H1 (cell line): ENCODE data around the gene CMYA5. TPM values are rescaled to one million over a fixed set of nuclear protein-coding genes. Genes with fewer than 3 reads are reported as not detected.

Experiments
- CTCF ChIA-PET: fragments of 300-600 bp; sonication (Branson Sonifier 250); formaldehyde crosslinking; loops from one replicate; lab custom pipeline; 2021; ENCODE audit not compliant: partially characterized antibody; lab: Charles Lee
- POLR2A ChIA-PET: fragments of 300-600 bp; sonication (Branson Sonifier 250); formaldehyde crosslinking; loops from one replicate; lab custom pipeline; 2021; ENCODE audit warnings: inconsistent platforms; ENCODE audit not compliant: partially characterized antibody; lab: Charles Lee
- DNase-seq, 2 experiments: peaks; one replicate each; pipeline versions ENCODE4 v3.0.0 to v3.0.0-alpha.2; 2010 to 2022; ENCODE audit warnings: low spot score in 2 of 2, low read depth in 1 of 2, mixed read lengths in 1 of 2
- FAIRE-seq: peaks from 2 replicates; lab custom pipeline; 2011; peaks lifted over from hg19 to GRCh38; lab: Jason Lieb, UNC
- H2AFZ ChIP-seq: 2 replicates; pipeline ENCODE4 v1.8.1; 2012; ENCODE audit warnings: low read length, inconsistent platforms
- H2AK5ac ChIP-seq: 2 replicates; pipeline ENCODE4 v1.6.1; 2013; ENCODE audit warnings: low read depth, low read length
- H2BK120ac ChIP-seq: replicated peaks from 2 replicates; pipeline ENCODE3; 2013; ENCODE audit warnings: low read depth, low read length, inconsistent platforms
- H2BK12ac ChIP-seq: 2 replicates; pipeline ENCODE4 v1.6.1; 2013; ENCODE audit warnings: low read depth, low read length
- H2BK15ac ChIP-seq: 2 replicates; pipeline ENCODE4 v1.6.1; 2013; ENCODE audit warnings: low read length
- H2BK20ac ChIP-seq: 2 replicates; pipeline ENCODE4 v1.6.1; 2013; ENCODE audit warnings: low read length
- H2BK5ac ChIP-seq: 2 replicates; pipeline ENCODE4 v1.6.1; 2013; ENCODE audit warnings: low read depth, low read length
- H3K14ac ChIP-seq: 2 replicates; pipeline ENCODE4 v1.6.1; 2013; ENCODE audit warnings: inconsistent platforms; ENCODE audit not compliant: insufficient read length
- H3K18ac ChIP-seq: 2 replicates; pipeline ENCODE4 v1.6.1; 2013; ENCODE audit warnings: low read length; ENCODE audit errors: extremely low read depth
- H3K23ac ChIP-seq: 2 replicates; pipeline ENCODE4 v1.6.1; 2013; ENCODE audit warnings: inconsistent platforms; ENCODE audit not compliant: insufficient read length
- H3K23me2 ChIP-seq: 2 replicates; pipeline ENCODE4 v1.6.1; 2013; ENCODE audit warnings: low read depth, low read length
- H3K27ac ChIP-seq: 2 replicates; pipeline ENCODE4 v1.6.1; 2011; ENCODE audit warnings: low read depth, low read length, inconsistent platforms
- H3K27me3 ChIP-seq, 4 experiments: replicated peaks in 1 of 4; 1 replicate in 1 of 4; 2 replicates in 3 of 4; pipeline versions ENCODE4 v1.6.1 to v1.8.1; 2011 to 2013; ENCODE audit warnings: low read length in 3 of 4, mild to moderate bottlenecking in 3 of 4, inconsistent platforms in 2 of 4, mixed read lengths in 2 of 4, moderate library complexity in 1 of 4; ENCODE audit not compliant: control insufficient read depth in 3 of 4, insufficient read depth in 3 of 4; ENCODE audit errors: extremely low read depth in 1 of 4
- H3K36me3 ChIP-seq, 4 experiments: 2 replicates each; pipeline versions ENCODE4 v1.6.1 to v1.8.1; 2011 to 2013; ENCODE audit warnings: mild to moderate bottlenecking in 4 of 4, low read length in 3 of 4, moderate library complexity in 2 of 4, control low read depth in 1 of 4, inconsistent platforms in 1 of 4; ENCODE audit not compliant: insufficient read depth in 4 of 4, control insufficient read depth in 2 of 4
- H3K4ac ChIP-seq: replicated peaks from 2 replicates; pipeline ENCODE3; 2013; ENCODE audit warnings: low read length, low read depth, mixed read lengths, inconsistent platforms; ENCODE audit not compliant: insufficient read length
- H3K4me1 ChIP-seq, 4 experiments: replicated peaks in 1 of 4; 1 replicate in 1 of 4; 2 replicates in 3 of 4; pipeline versions ENCODE4 v1.6.1 to v1.8.1; 2011 to 2013; ENCODE audit warnings: low read length in 3 of 4, inconsistent platforms in 2 of 4, mixed read lengths in 1 of 4; ENCODE audit not compliant: insufficient read depth in 4 of 4, control insufficient read depth in 3 of 4
- H3K4me2 ChIP-seq, 2 experiments: 2 replicates each; pipeline versions ENCODE4 v1.6.1 to v1.8.1; 2011 to 2013; ENCODE audit warnings: low read depth in 2 of 2, low read length in 2 of 2, control low read depth in 1 of 2, inconsistent platforms in 1 of 2, mild to moderate bottlenecking in 1 of 2; ENCODE audit not compliant: insufficient read depth in 1 of 2
- H3K4me3 ChIP-seq, 4 experiments: fragments of 200-600, 300-600 bp in 1 of 4; sonication (generic), shearing (Covaris generic), sonication (Bioruptor Twin) in 1 of 4; 2 replicates each; pipeline versions ENCODE4 v1.5.1 to v1.8.1; 2011 to 2016; ENCODE audit warnings: low read length in 4 of 4, low read depth in 3 of 4, control low read depth in 2 of 4, inconsistent platforms in 2 of 4, mild to moderate bottlenecking in 2 of 4, mixed read lengths in 1 of 4, moderate library complexity in 1 of 4; ENCODE audit not compliant: insufficient read depth in 2 of 4; ENCODE audit errors: extremely low read depth in 1 of 4
- H3K56ac ChIP-seq: replicated peaks from 2 replicates; pipeline ENCODE3; 2013; ENCODE audit warnings: low read depth, mild to moderate bottlenecking, mixed read lengths, low read length, inconsistent platforms; ENCODE audit not compliant: insufficient read length
- H3K79me1 ChIP-seq: 2 replicates; pipeline ENCODE4 v1.6.1; 2013; ENCODE audit warnings: low read depth, low read length, control low read depth
- H3K79me2 ChIP-seq, 2 experiments: 2 replicates each; pipeline versions ENCODE4 v1.6.1 to v1.8.1; 2012 to 2013; ENCODE audit warnings: low read length in 2 of 2, mild to moderate bottlenecking in 2 of 2, inconsistent platforms in 1 of 2; ENCODE audit not compliant: insufficient read depth in 2 of 2, control insufficient read depth in 1 of 2
- H3K9ac ChIP-seq, 4 experiments: replicated peaks in 1 of 4; 1 replicate in 1 of 4; 2 replicates in 3 of 4; pipeline versions ENCODE4 v1.6.1 to v1.8.1; 2011 to 2013; ENCODE audit warnings: low read depth in 3 of 4, low read length in 3 of 4, control low read depth in 2 of 4, mild to moderate bottlenecking in 2 of 4, moderate library complexity in 2 of 4, inconsistent platforms in 1 of 4; ENCODE audit errors: extremely low read depth in 1 of 4
- H3K9me3 ChIP-seq, 2 experiments: 2 replicates each; pipeline versions ENCODE4 v1.6.1 to v1.8.1; 2012 to 2013; ENCODE audit warnings: mild to moderate bottlenecking in 2 of 2, moderate library complexity in 2 of 2, control low read depth in 1 of 2, inconsistent platforms in 1 of 2, low read depth in 1 of 2, low read length in 1 of 2, mixed read lengths in 1 of 2; ENCODE audit not compliant: insufficient read depth in 2 of 2
- H4K20me1 ChIP-seq, 2 experiments: replicated peaks in 1 of 2; 2 replicates each; pipeline versions ENCODE3 to v1.8.1; 2011 to 2013; ENCODE audit warnings: inconsistent platforms in 2 of 2, low read length in 2 of 2, mild to moderate bottlenecking in 1 of 2; ENCODE audit not compliant: insufficient read depth in 2 of 2, control insufficient read depth in 1 of 2
- H4K5ac ChIP-seq: 2 replicates; pipeline ENCODE4 v1.6.1; 2013; ENCODE audit warnings: low read length, low read depth, mixed read lengths, inconsistent platforms; ENCODE audit not compliant: insufficient read length
- H4K8ac ChIP-seq: 2 replicates; pipeline ENCODE4 v1.8.0; 2013; ENCODE audit warnings: mild to moderate bottlenecking, moderate library complexity, low read length, inconsistent platforms; ENCODE audit not compliant: insufficient read depth; ENCODE audit errors: extremely low read depth
- H4K91ac ChIP-seq: replicated peaks from 2 replicates; pipeline ENCODE3; 2013; ENCODE audit warnings: low read length, mixed read lengths, inconsistent platforms; ENCODE audit not compliant: insufficient read length
- ASH2L ChIP-seq: fragments of 200-600, 300-600 bp; sonication (generic); IDR thresholded peaks from one replicate; pipeline ENCODE4 v1.7.1; 2017; ENCODE audit warnings: low read length
- ATF3 ChIP-seq: IDR thresholded peaks from 2 replicates; pipeline ENCODE4 v1.6.1; 2011; ENCODE audit warnings: low read depth, mild to moderate bottlenecking, low read length; ENCODE audit not compliant: insufficient read depth
- BCL11A ChIP-seq, 2 experiments: IDR thresholded peaks; one replicate each; pipeline ENCODE4 v1.6.1; 2011; ENCODE audit warnings: low read depth in 2 of 2, low read length in 2 of 2, mild to moderate bottlenecking in 2 of 2
- BRCA1 ChIP-seq: IDR thresholded peaks from 2 replicates; pipeline ENCODE4 v1.6.1; 2012; ENCODE audit warnings: low read depth, low read length, improper control_type of control experiment
- CBX5 ChIP-seq: fragments of 300-800, 300-1000 bp; sonication (generic); IDR thresholded peaks from 2 replicates; pipeline ENCODE4 v1.7.1; 2016; ENCODE audit warnings: antibody characterized with exemption, low read length, low read depth
- EZH2 ChIP-seq: fragments of 200-600 bp; sonication (generic); IDR thresholded peaks from 2 replicates; pipeline ENCODE4 v1.7.1; 2012; ENCODE audit warnings: low read depth, mild to moderate bottlenecking, moderate library complexity, low read length, inconsistent platforms; ENCODE audit not compliant: severe bottlenecking
- KDM1A ChIP-seq: fragments of 200-600, 300-600 bp; sonication (generic); IDR thresholded peaks from 2 replicates; pipeline ENCODE4 v1.7.1; 2016; ENCODE audit warnings: mild to moderate bottlenecking, low read length, borderline replicate concordance
- KDM4A ChIP-seq: IDR thresholded peaks from one replicate; pipeline ENCODE4 v1.7.1; 2012; ENCODE audit warnings: low read depth, mild to moderate bottlenecking, moderate library complexity, low read length, inconsistent platforms; ENCODE audit not compliant: severe bottlenecking
- NANOG ChIP-seq: IDR thresholded peaks from 2 replicates; pipeline ENCODE4 v1.6.1; 2011; ENCODE audit warnings: low read length, low read depth, mild to moderate bottlenecking, inconsistent platforms; ENCODE audit not compliant: insufficient read depth, poor library complexity, severe bottlenecking
- NRF1 ChIP-seq: IDR thresholded peaks from 2 replicates; pipeline ENCODE4 v1.6.1; 2011; ENCODE audit warnings: mild to moderate bottlenecking, low read depth, low read length, improper control_type of control experiment
- RXRA ChIP-seq: IDR thresholded peaks from 2 replicates; pipeline ENCODE4 v1.6.1; 2011; ENCODE audit warnings: low read depth, mild to moderate bottlenecking, low read length, moderate library complexity; ENCODE audit not compliant: insufficient read depth
- SIN3A ChIP-seq, 2 experiments: IDR thresholded peaks in 1 of 2; conservative IDR thresholded peaks in 1 of 2; 2 replicates each; pipeline ENCODE4 v1.6.1; 2011 to 2012; ENCODE audit warnings: low read length in 2 of 2, improper control_type of control experiment in 1 of 2, low read depth in 1 of 2, mild to moderate bottlenecking in 1 of 2
- SUZ12 ChIP-seq: fragments of 200-600 bp; sonication (generic); IDR thresholded peaks from 2 replicates; pipeline ENCODE4 v1.6.1; 2012; ENCODE audit warnings: mild to moderate bottlenecking, inconsistent platforms, low read length, moderate library complexity, mixed read lengths
- TBP ChIP-seq: IDR thresholded peaks from 2 replicates; pipeline ENCODE4 v1.6.1; 2011; ENCODE audit warnings: low read depth, low read length, improper control_type of control experiment
- TCF12 ChIP-seq: IDR thresholded peaks from 2 replicates; pipeline ENCODE4 v1.6.1; 2011; ENCODE audit warnings: low read depth, mild to moderate bottlenecking, low read length
- polyA plus RNA-seq, 7 experiments: library from polyadenylated mRNA; depleted of rRNA in 3 of 7; stranded (reverse) in 5 of 7; unstranded in 2 of 7; fragments of >200 nt in 5 of 7; fragments of 200-250 nt in 2 of 7; gene quantifications; 1 replicate in 5 of 7; 2 replicates in 1 of 7; 4 replicates in 1 of 7; pipeline versions ENCODE4 v1.2.1 to v1.2.3, GENCODE V29; 2011 to 2013; ENCODE audit warnings: missing spikeins in 2 of 7, mixed read lengths in 2 of 7
- total RNA-seq: library from RNA; stranded (reverse); fragmentation: NEBNext Ultra II Directional; extraction: Animal tissue kit (Norgen Biotek cat#: 25700); gene quantifications from 2 replicates; pipeline ENCODE4 v1.2.1, GENCODE V29; 2021

The CMYA5 gene
- total and polyA plus RNA-seq, 2 of the 8 experiments (the other 6 are each of a cell fraction or from before 2014, with no cell fraction given) = 0.88 to 0.95 TPM

- H3K4ac ChIP-seq = no peak overlapping the region
- H3K4me2 ChIP-seq = no peak overlapping the region
- no peak overlapping the region for H4K5ac ChIP-seq
- no peak overlapping the region for H3K18ac ChIP-seq
- no peak overlapping the region for H3K9ac ChIP-seq
- DNase-seq (no peak), FAIRE-seq (no peak)
- H2AK5ac ChIP-seq = no peak overlapping the region
- H3K14ac ChIP-seq = no peak overlapping the region
- H3K23me2 ChIP-seq = no peaks in the 10 kb centered on the region
- no peaks in the 10 kb centered on the region for H3K79me2 ChIP-seq
- peaks cover 0 to 3% of the 10 kb centered on the region in 2 experiments; a peak in 1 of 4 replicates for H3K9me3 ChIP-seq
- H4K91ac ChIP-seq = no peak overlapping the region
- H3K56ac ChIP-seq = no peak overlapping the region
- no peak overlapping the region for H3K23ac ChIP-seq
- H2BK12ac ChIP-seq = no peak overlapping the region
- no peaks in the 10 kb centered on the region for H3K36me3 ChIP-seq
- H3K4me3 ChIP-seq = no peak overlapping the region
- no peak overlapping the region for H2AFZ ChIP-seq
- no peaks in the 10 kb centered on the region for H3K27me3 ChIP-seq
- H3K79me1 ChIP-seq = no peaks in the 10 kb centered on the region
- ChIA-PET CTCF (interaction anchor here (0.6 to 4.9 kb wide), 7 partner anchors 8 to 165 kb away, joined by 3 to 45 read pairs (median 8); partner anchors contain the start of gene CMYA5), POLR2A (no interaction called here)
- H2BK5ac ChIP-seq = no peak overlapping the region
- H2BK15ac ChIP-seq = no peak overlapping the region
- H4K8ac ChIP-seq = no peak overlapping the region
- no peak overlapping the region for H2BK20ac ChIP-seq
- H4K20me1 ChIP-seq = no peaks in the 10 kb centered on the region
- peaks cover 0 to 3% (median 0%) of the 10 kb centered on the region in 4 experiments; a peak in 1 of 7 replicates for H3K4me1 ChIP-seq
- H2BK120ac ChIP-seq = no peak overlapping the region
- no peak overlapping the region for H3K27ac ChIP-seq
- TF ChIP-seq TBP (no peak), NANOG (no peak), TCF12 (no peak), ATF3 (no peak), NRF1 (no peak), RXRA (no peak), KDM1A (no peak), ASH2L (no peak), SUZ12 (no peak), KDM4A (no peak), BRCA1 (no peak), EZH2 (no peak), CBX5 (no peak), SIN3A (conservative IDR thresholded peaks at IDR 0.05 in 1 of 2, IDR thresholded peaks at IDR 0.05 in 1 of 2; ENCODE audit: low read depth in 1 of 2, low read length in 2 of 2) (no peak), BCL11A (IDR thresholded peaks at IDR 0.05; ENCODE audit: low read depth in 2 of 2, low read length in 2 of 2) (no peak)
Measured at GRCh38 chr5:79704553-79704952, 14.9 kb downstream of the CMYA5 start.
